ENCODE results near the gene KATNB1. TPM values are rescaled to one million over a fixed set of nuclear protein-coding genes. Genes with fewer than 3 reads are reported as not detected.

KATNB1 gene
- polyA plus RNA-seq, 1 experiment, result 10.7 TPM

- Histone ChIP-seq H3K27ac (ENCODE audit: low read depth, low read length) (no peak overlapping the region), H3K4me3 (ENCODE audit: low read depth, low read length) (no peak overlapping the region), H3K27me3 (ENCODE audit: control insufficient read depth, insufficient read depth, low read length) (no peaks in the 10 kb centered on the region), H3K9me3 (ENCODE audit: control insufficient read depth, insufficient read depth, low read length) (no peaks in the 10 kb centered on the region)
- POLR2A ChIA-PET, result no interaction called here
- no peak for DNase-seq (ENCODE audit: low read depth, low spot score)
- CTCF ChIA-PET, result no interaction called here
- TF ChIP-seq, protein P1, sequence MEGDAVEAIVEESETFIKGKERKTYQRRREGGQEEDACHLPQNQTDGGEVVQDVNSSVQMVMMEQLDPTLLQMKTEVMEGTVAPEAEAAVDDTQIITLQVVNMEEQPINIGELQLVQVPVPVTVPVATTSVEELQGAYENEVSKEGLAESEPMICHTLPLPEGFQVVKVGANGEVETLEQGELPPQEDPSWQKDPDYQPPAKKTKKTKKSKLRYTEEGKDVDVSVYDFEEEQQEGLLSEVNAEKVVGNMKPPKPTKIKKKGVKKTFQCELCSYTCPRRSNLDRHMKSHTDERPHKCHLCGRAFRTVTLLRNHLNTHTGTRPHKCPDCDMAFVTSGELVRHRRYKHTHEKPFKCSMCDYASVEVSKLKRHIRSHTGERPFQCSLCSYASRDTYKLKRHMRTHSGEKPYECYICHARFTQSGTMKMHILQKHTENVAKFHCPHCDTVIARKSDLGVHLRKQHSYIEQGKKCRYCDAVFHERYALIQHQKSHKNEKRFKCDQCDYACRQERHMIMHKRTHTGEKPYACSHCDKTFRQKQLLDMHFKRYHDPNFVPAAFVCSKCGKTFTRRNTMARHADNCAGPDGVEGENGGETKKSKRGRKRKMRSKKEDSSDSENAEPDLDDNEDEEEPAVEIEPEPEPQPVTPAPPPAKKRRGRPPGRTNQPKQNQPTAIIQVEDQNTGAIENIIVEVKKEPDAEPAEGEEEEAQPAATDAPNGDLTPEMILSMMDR (IDR thresholded peaks at IDR 0.05; ENCODE audit: low read depth, low read length), result no peak
Measured at GRCh38 chr16:57783116-57783515, 47.5 kb downstream of the KATNB1 start.

- TF ChIP-seq, protein P1 (IDR thresholded peaks at IDR 0.05; ENCODE audit: low read depth, low read length), result no peak
- POLR2A ChIA-PET, result no interaction called here
Measured at GRCh38 chr16:57783883-57784282, 48.3 kb downstream of the KATNB1 start.

DNA sequence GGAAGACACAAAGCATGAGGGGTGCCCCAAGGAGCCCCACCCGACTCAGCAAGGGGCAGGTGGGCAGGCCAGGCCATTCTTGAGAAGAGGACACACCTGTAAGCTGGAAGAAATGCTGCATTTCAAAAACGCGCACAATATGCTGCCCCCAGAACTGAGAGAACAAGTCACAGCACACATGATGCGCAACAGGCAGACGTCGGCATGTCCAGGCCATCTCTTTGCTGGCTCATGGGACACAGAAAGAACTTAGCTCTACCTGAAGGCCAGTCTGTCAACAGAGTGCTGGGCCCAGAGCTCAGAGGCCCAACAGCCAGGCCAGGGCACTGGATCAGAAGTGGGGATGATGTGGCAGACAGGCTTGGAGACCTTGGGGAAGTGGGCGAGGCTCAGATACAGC lies 48.8 kb downstream of the KATNB1 start:
- DNase-seq (ENCODE audit: low read depth, low spot score), result no peak
- ChIA-PET POLR2A (no interaction called here), CTCF (no interaction called here)
- no peaks in the 10 kb centered on the region for H3K27me3 ChIP-seq (ENCODE audit: control insufficient read depth, insufficient read depth, low read length)
- TF ChIP-seq, protein P1 (IDR thresholded peaks at IDR 0.05; ENCODE audit: low read depth, low read length), result no peak
- H3K27ac ChIP-seq (ENCODE audit: low read depth, low read length), result no peak overlapping the region
- no peaks in the 10 kb centered on the region for H3K9me3 ChIP-seq (ENCODE audit: control insufficient read depth, insufficient read depth, low read length)
- H3K4me3 ChIP-seq (ENCODE audit: low read depth, low read length), result no peak overlapping the region

More at GRCh38 chr16:57783883-57784282, 48.3 kb downstream of the KATNB1 start:
- H3K27me3 ChIP-seq (ENCODE audit: control insufficient read depth, insufficient read depth, low read length), result no peaks in the 10 kb centered on the region
- CTCF ChIA-PET, result no interaction called here
- H3K9me3 ChIP-seq (ENCODE audit: control insufficient read depth, insufficient read depth, low read length), result no peaks in the 10 kb centered on the region
- no peak for DNase-seq (ENCODE audit: low read depth, low spot score)
- H3K27ac ChIP-seq (ENCODE audit: low read depth, low read length), result no peak overlapping the region
- H3K4me3 ChIP-seq (ENCODE audit: low read depth, low read length), result no peak overlapping the region

DNA sequence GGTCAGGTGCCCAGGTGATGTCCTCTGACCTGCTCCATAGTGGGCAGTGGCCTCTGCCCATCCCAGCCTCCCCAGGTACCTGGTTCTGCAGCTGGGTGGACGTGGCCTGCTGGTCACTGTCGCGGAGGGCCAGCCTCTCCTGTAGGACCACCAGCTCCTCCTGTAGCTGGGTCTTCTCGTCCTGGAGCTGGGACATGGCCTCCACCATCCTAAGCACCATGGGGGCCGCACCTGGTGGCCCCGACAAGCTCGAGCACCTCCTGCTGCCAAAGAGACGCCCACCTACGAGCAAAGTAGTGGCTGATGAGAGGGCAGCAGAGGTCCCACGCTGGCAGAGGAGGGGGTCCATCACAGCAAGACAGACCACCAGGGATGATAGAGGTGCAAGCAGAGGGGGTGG lies 49.8 kb downstream of the KATNB1 start:
- ChIA-PET CTCF (no interaction called here), POLR2A (no interaction called here)
- Histone ChIP-seq H3K27me3 (ENCODE audit: control insufficient read depth, insufficient read depth, low read length) (no peaks in the 10 kb centered on the region), H3K4me3 (ENCODE audit: low read depth, low read length) (no peak overlapping the region), H3K27ac (ENCODE audit: low read depth, low read length) (no peak overlapping the region), H3K9me3 (ENCODE audit: control insufficient read depth, insufficient read depth, low read length) (no peaks in the 10 kb centered on the region)
- DNase-seq (ENCODE audit: low read depth, low spot score), result no peak
- TF ChIP-seq, protein P1 (IDR thresholded peaks at IDR 0.05; ENCODE audit: low read depth, low read length), result no peak

- POLR2A ChIA-PET, result no interaction called here
Measured at GRCh38 chr16:57785924-57786323, 50.4 kb downstream of the KATNB1 start.

More at GRCh38 chr16:57785924-57786323, 50.4 kb downstream of the KATNB1 start:
- H3K27ac ChIP-seq (ENCODE audit: low read depth, low read length), result no peak overlapping the region
- no peaks in the 10 kb centered on the region for H3K27me3 ChIP-seq (ENCODE audit: control insufficient read depth, insufficient read depth, low read length)
- H3K9me3 ChIP-seq (ENCODE audit: control insufficient read depth, insufficient read depth, low read length), result no peaks in the 10 kb centered on the region
- no peak overlapping the region for H3K4me3 ChIP-seq (ENCODE audit: low read depth, low read length)
- DNase-seq (ENCODE audit: low read depth, low spot score), result no peak
- TF ChIP-seq, protein P1 (IDR thresholded peaks at IDR 0.05; ENCODE audit: low read depth, low read length), result no peak
- CTCF ChIA-PET, result no interaction called here
